ENCODE data around the gene PUM2. TPM values are rescaled to one million over a fixed set of nuclear protein-coding genes. Genes with fewer than 3 reads are reported as not detected.

The PUM2 gene
- total and polyA plus RNA-seq, 2 of the 13 experiments (the other 11 are each of a cell fraction or from before 2014, with no cell fraction given), result 69.6 to 69.8 TPM

GRCh38 chr2:20216130-20217025, 134.3 kb downstream of the PUM2 start (continued):
- TF ChIP-seq, protein P1, sequence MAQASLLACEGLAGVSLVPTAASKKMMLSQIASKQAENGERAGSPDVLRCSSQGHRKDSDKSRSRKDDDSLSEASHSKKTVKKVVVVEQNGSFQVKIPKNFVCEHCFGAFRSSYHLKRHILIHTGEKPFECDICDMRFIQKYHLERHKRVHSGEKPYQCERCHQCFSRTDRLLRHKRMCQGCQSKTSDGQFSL (CRISPR knock-in tag; IDR thresholded peaks at IDR 0.05), result no peak
- TF ChIP-seq ZBTB38 (CRISPR knock-in tag; IDR thresholded peaks at IDR 0.05) (0 out of 2 replicates have a peak, but pooled peaks have one; percentile 23), POGZ (CRISPR knock-in tag; IDR thresholded peaks at IDR 0.05) (no peak), ZNF281 (CRISPR knock-in tag; IDR thresholded peaks at IDR 0.05; ENCODE audit: borderline replicate concordance) (no peak; the same call in 1 of the 2 replicates), ZNF652 (CRISPR knock-in tag; IDR thresholded peaks at IDR 0.05; ENCODE audit: borderline replicate concordance, low read depth) (no peak), ONECUT2 (CRISPR knock-in tag; IDR thresholded peaks at IDR 0.05) (no peak), E2F5 (CRISPR knock-in tag; conservative IDR thresholded peaks at IDR 0.05) (no peak), ZNF737 (CRISPR knock-in tag; IDR thresholded peaks at IDR 0.05; ENCODE audit: borderline replicate concordance) (no peak), ZNF10 (CRISPR knock-in tag; IDR thresholded peaks at IDR 0.05; ENCODE audit: borderline replicate concordance, low read depth) (no peak), THYN1 (CRISPR knock-in tag; IDR thresholded peaks at IDR 0.05; ENCODE audit: borderline replicate concordance, low read depth) (no peak), GPBP1L1 (CRISPR knock-in tag; IDR thresholded peaks at IDR 0.05) (no peak), ZC3H13 (CRISPR knock-in tag; IDR thresholded peaks at IDR 0.05) (peak; percentile 60; the same call in 1 of the 2 replicates), NONO (IDR thresholded peaks at IDR 0.05) (no peak), NONO (CRISPR knock-in tag; conservative IDR thresholded peaks at IDR 0.05) (0 out of 2 replicates have a peak, but pooled peaks have one; percentile 37), ZXDC (CRISPR knock-in tag; IDR thresholded peaks at IDR 0.05) (no peak), PRPF4 (IDR thresholded peaks at IDR 0.05; ENCODE audit: low read depth, low read length, poor library complexity, severe bottlenecking) (no peak)
- TF ChIP-seq, protein P2, sequence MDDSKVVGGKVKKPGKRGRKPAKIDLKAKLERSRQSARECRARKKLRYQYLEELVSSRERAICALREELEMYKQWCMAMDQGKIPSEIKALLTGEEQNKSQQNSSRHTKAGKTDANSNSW (CRISPR knock-in tag; IDR thresholded peaks at IDR 0.05; ENCODE audit: borderline replicate concordance), result no peak
- TF ChIP-seq, protein P3, sequence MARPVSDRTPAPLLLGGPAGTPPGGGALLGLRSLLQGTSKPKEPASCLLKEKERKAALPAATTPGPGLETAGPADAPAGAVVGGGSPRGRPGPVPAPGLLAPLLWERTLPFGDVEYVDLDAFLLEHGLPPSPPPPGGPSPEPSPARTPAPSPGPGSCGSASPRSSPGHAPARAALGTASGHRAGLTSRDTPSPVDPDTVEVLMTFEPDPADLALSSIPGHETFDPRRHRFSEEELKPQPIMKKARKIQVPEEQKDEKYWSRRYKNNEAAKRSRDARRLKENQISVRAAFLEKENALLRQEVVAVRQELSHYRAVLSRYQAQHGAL (CRISPR knock-in tag; IDR thresholded peaks at IDR 0.05; ENCODE audit: not compliant biosample characterization), result no peak
